HG03135 (cell line): Measurements from ENCODE around the gene CES1.
"Not testable (repeated sequence)": the region's sequence is repeated elsewhere in the genome, so short reads cannot be mapped to it uniquely, and the experiment has no call there.

Experiments
- ATAC-seq: cut with Tn5 transposase; IDR thresholded peaks from one replicate; pipeline ENCODE4 v1.9.1; 2021; ENCODE audit warnings: mild to moderate bottlenecking, moderate library complexity; ENCODE audit not compliant: unreplicated experiment

CES1 gene

DNA sequence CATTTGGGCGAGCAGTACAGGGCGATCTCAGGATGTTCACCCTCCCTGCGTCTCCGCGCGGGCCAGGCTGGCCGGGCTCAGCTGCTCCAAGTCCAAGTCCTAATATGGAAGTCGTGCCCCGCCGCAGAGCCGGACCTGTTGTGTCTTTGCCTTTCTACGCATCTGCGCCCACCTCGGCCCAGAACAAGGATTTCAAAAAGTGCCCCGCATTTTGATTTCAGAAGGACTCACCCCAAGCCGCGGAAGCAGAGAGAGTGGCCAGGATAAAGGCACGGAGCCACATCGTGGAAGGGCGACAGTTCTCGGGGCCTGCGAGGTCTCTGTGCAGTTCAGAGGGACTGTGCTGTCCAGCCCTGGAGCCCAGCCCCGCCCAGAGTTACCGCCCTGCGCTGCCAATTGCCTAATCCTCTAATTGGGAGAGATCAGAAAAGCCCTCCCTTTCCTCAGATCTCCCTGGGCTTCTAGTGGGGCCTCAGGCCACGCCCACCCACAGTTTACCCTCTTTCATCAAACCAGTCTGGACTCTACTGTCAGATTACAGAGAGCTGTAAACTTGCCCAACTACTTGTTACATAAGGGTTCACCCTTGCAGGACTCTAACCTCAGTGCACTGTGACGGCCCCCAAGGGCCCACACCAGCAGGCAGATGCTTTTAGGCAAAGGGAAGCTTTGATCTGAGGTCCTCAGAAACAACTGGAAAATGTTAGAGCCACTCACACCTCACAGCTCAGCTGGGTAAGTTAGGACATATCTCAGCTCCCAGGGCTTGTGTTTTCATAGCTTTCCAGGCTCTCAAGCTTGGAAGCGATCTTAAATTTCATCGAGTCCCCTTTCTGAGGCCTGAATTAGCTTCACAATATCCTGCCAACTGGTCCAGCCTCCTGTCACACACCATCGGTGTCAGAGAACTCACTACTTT is at the start of gene CES1:
TSS of gene CES1 (minus strand) at position 324 of the 919 bp plus-strand sequence. CDS start at position 283, 41 bp downstream.
- ATAC-seq = no peak

DNA sequence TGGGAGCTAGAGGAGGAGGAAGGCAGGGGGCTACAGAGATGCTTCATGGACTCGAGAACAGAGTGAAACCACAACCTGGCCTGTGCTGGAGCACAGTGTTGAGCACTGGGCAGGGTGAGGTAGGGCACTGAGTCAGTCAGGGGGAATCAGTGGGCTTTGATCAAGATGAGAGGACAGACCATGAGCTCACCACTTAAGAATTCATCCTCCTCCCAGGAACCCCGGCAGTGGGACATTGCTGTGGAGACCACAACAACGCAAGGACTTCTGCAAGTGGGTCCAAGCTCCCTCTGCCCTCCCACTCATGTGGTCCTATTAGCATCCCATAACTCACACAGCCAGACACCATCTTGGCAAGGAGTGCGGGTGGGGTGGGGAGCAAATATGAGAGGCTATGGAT is 44.0 kb upstream of the CES1 start:
- no peak for ATAC-seq

DNA sequence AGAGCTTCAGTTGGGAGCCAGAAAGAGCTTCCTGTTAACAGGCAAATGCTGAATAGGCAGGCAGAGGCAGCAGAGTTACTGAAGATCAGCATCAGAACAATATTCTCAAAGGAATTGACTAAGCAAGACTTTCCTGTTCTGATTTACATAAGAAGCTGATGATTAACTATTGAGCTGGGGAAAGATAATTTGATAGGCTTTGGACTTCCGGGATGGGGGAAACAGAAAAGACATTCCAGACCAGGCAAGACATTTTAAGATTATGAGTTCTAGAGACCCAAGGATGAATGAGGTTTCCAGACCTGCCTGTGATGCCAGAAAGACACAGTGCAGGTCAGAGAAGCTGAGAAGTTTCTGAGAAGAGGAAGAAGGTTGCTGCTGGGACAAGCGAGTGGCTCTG is 42.4 kb upstream of the CES1 start, which contains the start of gene CES5A:
TSS of gene CES5A (minus strand) at position 101 of the 400 bp plus-strand sequence. CDS start 152 bp downstream, outside the sequence.
- no peak for ATAC-seq

DNA sequence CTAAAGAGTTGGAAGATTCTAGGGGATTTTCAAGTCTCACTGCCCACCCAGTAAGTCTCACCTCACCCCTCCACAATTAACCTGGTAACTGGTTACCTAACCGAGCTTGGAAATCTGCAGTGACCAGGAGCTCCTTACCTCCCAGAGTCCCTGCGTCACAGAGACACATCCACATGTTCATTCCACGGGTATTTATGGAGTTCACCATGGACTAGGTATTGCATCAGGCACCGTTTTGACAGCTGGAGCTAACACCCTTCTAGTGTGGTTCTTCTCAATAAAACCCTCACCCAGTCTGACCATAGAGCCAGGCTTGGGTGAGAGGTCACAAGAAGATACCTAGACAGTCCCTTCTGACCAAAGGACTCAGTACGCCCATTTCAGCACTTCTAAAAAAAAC is 40.2 kb upstream of the CES1 start:
- ATAC-seq = no peak

DNA sequence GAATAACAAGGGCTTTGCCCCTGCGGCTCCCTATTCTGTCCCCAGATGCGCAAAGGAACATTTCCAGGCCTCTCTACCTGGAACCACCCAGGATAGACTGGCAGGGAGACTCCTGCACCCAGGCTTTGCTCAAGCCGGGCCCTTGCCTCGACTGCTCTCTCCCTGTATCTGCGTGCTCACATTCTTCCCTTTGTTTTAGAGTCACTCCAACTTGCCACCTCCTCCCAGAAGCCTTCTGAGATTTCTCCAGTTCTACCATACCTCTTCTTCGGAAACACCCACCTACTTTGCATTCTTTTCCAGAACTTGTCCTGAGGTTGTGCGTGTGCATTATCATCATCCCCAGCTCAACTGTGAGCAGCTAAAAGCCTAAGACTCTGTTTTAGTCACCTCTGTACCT is 39.2 kb upstream of the CES1 start:
- no peak for ATAC-seq

DNA sequence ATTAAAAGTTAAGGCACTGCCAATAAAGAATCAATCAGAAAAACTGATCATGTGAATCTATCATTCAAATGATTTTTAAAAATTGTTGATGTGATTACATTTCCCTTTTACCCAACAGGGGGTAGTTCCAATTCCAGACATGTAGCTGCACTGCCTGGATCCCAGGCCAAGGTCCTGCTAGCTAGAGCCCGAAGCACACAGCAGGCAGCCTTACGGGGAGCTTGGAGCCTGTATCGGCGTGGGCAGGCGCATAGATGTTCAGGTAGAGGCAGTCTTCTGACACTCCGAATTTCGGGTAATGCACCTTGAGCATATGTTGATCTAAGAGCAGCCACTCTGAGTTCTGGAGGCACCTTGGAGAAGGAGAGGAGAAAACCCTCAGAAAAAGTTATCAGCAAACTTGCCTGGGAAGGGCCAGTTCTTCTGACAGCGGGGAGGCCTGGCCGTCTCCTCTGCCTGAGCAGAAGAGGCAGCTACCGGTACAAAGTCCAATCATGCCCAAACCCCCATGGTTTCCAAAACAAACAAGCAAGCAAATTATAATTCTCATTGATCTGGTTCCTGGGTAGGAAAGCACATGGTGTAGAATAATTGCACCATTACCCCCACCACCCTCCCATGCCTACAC is 38.6 kb upstream of the CES1 start:
- ATAC-seq = no peak

DNA sequence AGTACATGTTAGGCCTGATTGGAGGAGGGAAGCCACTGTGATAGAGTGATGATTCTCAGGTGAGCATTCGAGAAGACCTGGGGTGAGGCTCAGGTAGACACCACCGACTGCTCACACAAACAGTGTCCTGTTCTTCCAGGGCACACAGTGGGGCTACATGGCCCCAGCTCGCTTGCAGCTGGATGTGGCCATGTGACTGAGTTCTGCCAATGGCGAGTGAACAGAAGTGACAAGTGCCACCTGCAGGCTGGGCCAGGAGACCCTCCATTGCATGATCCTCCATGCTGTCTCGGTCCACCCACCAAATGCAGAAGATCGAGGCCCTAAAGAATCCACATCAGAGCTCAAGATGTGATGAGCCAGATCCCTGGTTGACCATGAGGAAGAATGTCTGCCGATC is 36.1 kb upstream of the CES1 start:
- no peak for ATAC-seq

DNA sequence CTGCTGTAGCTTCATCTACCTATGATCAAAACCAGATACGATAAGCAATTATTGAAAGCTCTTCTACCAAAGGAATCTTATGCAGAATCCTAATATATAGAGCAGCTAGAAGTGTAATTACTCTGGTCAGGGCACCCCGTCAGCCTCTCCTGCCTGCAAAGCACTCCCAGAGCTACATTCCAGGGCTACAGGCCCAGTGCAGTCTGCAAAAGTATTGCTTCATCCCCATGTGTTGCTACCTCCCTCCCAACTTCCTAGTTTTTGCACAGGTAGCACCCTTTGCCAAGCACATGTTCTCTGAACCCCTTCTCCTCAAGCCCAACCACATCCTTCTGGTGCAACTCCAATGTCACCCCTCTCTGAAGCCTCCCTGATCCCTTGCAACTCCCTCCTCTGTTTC is 35.2 kb upstream of the CES1 start:
- ATAC-seq = no peak

DNA sequence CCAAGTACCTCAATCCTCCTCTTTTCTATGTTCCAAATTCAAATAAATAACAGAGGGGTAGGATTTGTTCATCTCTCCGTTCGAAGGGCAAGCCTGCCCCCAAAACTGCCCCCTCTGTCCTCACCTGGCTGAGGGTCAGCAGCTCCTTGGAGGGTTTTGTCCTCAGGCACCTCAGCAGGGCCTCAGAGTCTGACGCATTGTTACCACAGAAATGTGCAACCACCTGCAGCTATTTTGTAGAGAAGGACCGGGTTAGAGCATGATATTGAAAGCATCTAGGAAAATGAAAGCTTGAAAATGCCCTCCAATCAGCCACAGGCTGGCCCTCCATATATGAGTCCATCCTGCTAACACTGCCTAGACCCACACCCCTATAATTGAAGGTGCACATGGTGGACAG is 28.4 kb upstream of the CES1 start:
- ATAC-seq = no peak

DNA sequence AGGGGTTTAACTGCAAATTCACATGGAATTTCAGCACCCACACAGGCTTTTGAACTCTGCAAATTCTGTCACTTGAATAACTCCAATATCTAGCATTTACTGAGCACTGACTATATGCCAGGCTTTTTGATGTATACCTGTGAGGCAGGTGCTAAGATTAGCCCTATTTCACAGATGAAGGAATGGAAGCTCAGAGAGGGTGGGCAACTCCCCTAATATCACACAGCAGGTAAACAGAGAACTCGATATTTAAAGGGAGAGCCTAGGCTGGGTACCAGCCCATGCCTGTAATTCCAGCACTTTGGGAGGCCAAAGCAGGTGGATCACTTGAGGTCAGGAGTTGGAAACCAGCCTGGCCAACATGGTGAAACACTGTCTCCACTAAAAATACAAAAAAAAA is 24.8 kb upstream of the CES1 start:
- not testable (repeated sequence) for ATAC-seq

DNA sequence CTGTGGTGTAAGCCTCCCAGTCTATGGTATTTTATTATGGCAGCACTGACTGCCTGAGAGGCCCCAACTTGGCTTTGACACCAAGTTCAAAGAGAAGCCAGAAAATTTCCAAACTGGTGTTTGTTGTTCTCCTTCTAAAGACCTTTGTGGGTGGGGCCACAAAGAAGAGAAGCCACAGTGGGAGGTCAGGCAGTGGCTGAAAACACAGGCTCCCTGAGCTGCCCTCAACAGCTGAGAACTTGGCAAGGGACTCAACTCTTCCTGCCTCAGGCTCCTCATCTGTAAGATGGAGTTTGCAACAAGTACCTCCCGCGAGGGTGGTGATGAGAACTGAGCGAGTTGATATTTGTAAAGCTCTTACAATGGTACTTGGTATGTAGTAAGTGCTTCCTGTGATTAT is 24.1 kb upstream of the CES1 start:
- no peak for ATAC-seq

DNA sequence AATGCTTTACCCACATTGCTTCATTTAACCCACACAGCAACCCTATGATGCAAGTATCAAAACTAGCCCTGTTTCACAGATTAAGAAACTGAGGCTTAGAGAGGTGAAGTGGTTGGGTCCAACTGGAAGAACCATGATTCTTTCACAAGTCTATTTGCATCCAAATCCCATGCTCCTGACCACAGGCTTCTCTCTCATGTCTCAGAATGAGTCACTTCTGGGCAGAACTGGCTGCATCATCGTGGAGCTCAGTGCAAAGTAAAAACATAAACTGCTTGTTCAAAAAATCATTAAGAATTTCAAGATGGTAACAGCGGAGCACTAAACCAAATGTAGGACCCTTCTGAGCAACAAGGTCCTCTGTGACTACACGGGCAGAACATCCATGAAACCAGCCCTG is 20.2 kb upstream of the CES1 start:
- no peak for ATAC-seq

DNA sequence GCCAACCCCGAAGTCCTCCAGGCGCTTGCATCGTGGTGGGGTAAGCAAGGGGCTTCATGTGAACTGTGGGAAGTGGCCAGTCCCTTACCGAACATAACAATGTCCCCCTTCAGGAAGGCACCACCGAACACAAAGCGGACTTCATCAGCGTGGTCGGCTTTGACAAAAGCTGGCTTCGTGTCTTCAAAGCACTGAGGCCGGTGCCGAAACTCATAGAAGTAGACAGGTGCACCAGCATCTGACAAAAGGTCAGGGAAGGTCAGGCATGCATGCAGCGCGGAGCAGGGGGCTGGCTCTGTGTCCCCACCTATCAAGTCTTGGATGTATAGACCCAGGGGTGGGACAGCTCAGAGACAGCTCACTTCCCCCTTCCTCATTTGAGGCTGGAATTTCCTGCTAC is 16.6 kb upstream of the CES1 start:
- no peak for ATAC-seq

DNA sequence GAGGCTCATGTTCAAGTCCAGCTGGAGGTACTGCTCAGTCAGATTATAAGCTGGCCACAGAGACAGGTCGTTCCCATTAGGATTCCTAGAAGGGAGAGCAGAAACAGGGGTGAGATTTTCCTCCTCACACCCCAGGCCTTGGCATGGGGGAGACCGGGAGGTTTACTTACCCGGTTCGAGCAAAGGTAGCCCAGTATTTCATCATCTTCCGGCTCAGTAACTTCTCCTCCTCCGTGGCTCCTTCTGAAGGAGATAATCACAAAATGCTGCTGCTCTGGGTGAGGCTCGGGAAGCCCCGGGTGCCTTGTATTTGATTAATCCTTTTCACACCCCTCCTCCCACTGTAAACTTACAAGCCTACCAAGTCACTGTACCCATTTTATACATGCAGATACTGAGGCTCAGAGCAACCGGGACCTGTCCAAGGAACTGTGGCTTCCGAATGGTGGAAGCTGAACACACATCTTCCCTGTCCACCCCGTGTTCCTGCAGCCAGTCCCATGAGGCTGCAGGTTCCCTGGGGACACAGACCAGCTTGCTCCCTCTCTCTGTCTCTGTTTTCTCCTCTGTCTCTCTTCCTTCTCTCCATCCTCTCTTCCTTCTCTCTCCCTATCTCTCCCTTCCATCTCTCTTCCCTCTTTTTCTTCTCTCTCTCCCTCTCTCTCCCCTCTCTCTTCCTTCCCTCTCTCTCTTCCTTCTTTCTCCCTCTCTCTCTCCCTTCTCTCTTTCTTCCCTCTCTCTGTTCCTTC is 13.9 kb upstream of the CES1 start:
- ATAC-seq = no peak

DNA sequence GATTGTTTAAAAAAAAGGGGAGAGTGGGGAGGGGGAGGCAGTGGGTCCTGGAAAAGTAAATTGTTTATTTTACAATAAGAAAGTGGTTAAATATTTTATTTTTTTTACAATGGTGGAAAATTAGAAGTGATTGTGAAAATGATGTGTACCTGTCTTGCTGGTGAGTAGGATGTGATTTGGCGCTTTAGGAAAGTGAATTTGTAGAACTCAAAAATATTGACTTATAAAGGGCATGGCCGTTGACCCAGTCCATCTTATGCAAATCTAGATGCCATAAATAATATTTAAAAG is 10.2 kb upstream of the CES1 start:
- ATAC-seq = no peak

DNA sequence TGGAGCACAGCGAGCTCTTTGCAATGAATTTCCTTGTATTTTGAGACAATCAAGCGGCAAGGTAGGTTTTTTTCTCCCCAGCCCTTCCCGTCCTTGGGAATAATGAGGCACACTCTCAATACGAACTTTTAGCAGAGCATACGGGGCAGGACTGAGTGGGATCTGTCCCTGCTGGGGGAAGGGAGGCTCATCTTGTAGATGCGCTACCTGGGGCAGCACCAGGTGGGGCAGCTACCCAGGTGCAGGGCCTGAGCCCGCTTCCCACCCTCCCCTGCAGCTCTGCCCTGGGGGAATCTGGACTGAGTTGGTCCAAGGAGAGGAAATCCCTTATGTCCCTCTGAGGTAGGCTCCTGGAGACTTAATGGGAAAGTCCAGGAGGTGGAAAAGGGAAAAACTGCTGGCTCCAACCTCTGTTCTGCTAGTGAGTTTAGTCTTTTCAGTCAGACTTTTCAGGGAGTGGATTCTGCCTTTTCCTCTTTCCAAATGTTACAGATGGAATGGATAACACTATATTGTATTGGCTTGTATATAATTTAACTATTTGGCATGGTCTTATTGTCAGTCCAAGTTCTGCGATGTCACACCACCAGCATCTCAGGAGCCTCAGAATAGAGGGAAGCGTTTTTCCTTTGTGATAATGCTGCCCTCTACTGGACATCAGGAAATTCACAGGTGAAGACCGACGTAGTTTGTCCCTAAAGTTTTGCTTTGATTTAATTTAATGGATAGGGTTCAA is 9.6 kb upstream of the CES1 start:
- ATAC-seq = no peak

DNA sequence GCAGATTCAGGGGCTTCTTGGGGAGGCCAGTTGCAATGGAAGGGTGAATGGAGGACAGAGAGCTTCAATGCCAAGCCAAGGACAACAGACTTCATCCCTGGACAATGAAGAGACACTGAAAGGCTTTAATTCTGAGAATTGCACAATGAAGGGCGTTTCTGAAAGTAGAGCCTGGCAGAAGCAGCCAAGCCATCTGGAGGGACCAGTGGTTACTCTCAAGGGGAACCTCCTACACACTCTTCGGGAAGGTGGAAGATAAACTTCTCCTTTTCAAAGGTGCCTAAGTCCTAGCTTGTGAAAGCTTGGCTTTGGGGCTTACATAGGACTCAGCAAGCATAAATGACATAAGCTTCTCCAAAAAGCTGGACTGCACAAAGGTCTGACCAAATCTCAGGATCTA is 6.2 kb upstream of the CES1 start:
- ATAC-seq = no peak

DNA sequence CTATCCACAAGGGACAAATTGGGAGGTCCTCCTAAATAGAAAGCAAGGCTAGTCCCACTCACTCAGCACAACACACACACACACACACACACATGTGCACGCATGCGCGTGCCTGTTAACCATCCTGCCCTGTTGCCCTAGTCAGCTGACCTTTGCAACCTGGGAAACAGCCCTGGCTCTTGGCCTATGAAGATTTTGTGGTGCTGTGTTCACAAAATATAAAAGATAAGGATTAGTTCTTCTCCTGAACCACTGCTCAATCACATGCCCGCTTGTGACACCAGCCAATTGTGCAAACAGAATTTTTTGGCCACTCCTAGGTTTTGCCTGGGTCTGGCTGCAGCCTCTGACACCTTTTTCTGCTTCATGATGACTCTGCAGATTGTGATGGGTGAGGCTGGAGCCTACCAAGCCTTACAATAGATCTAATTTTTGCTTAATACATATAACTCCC is 3.3 kb upstream of the CES1 start:
- ATAC-seq = no peak

DNA sequence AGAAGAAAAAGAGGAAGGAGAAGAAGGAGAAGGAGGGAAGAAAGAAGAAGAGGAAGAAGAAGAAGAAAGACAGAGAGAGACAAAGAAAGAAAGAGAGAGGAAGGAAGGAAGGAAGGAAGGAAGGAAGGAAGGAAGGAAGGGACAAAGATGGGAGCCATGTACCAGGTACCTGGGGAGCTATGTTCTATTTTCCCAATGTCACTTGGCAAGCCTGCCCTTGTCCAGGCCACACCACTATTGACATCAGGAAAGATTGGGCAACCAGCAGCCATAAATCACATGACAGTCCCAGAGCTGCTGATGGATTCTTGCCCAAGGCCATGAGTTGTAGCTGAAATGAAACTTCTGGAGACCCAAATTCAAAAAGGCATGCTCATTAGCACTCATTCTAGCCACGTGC is 2.7 kb upstream of the CES1 start:
- no peak for ATAC-seq

DNA sequence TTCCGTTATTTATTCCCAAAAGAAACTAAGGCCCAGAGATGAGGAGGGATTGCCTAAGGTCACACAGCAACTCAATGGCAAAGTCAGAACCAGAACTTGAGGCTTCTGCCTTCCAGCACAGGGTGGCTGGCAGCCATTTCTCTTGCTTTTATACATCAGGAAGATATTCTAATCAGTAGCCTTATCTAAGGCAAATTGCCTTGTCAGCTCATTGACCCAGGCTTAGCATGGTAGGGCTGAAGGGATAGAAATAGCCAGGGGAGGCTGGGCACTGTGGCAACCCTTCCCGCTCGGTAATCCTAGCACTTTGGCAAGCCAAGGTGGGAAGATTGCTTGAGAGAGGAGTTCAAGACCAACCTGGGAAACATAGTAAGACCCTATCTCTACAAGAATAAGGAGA is 2.3 kb upstream of the CES1 start:
- ATAC-seq = not testable (repeated sequence)

DNA sequence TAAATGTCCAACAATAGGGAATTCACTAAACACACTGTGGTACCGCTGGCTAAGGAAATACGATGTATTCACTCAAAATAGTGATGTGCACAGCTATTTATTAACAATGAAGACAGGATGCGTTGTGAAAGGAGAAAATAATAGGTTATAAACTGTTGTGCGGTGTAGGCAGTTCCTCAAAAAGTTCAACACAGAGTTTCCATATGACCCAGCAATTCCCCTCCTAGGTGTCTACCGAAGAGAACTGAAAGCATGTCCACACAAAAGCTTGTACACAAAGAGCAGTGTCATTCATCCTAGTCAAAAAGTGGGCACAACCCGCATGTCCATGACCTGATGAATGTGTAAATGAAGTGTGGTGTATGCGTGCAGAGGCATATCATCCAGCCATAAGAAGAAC is 1.2 kb upstream of the CES1 start:
- ATAC-seq = peak; percentile 84
